GM18517 (cell line): ENCODE data around the gene TMEM184A.

ENCODE experiments used
- ATAC-seq: cut with Tn5 transposase; IDR thresholded peaks from one replicate; pipeline ENCODE4 v1.9.1; 2021; ENCODE audit warnings: mild to moderate bottlenecking, moderate library complexity; ENCODE audit not compliant: unreplicated experiment

The TMEM184A gene

GRCh38 chr7:1553512-1554210 lies 2.3 kb downstream of the TMEM184A start:
- no peak for ATAC-seq

- ATAC-seq: no peak
Measured at GRCh38 chr7:1552200-1552599, 3.8 kb downstream of the TMEM184A start.

GRCh38 chr7:1550846-1551155 lies 5.2 kb downstream of the TMEM184A start:
- ATAC-seq: no peak

GRCh38 chr7:1550005-1550845 lies 5.8 kb downstream of the TMEM184A start:
- ATAC-seq: no peak

- ATAC-seq: no peak
Measured at GRCh38 chr7:1549357-1550004, 6.5 kb downstream of the TMEM184A start.

GRCh38 chr7:1548944-1549343 lies 7.1 kb downstream of the TMEM184A start:
- ATAC-seq: no peak

GRCh38 chr7:1548438-1548831 lies 7.6 kb downstream of the TMEM184A start:
- no peak for ATAC-seq

- no peak for ATAC-seq
Measured at GRCh38 chr7:1547777-1548437, 8.1 kb downstream of the TMEM184A start.

GRCh38 chr7:1546909-1547776 lies 8.9 kb downstream of the TMEM184A start:
- ATAC-seq: no peak

- no peak for ATAC-seq
Measured at GRCh38 chr7:1546274-1546908, 9.6 kb downstream of the TMEM184A start.

GRCh38 chr7:1545417-1546246 lies 10.4 kb downstream of the TMEM184A start:
- ATAC-seq: no peak

- ATAC-seq: no peak
Measured at GRCh38 chr7:1544896-1545416, 11.0 kb downstream of the TMEM184A start.

- no peak for ATAC-seq
Measured at GRCh38 chr7:1544178-1544895, 11.7 kb downstream of the TMEM184A start.

- ATAC-seq: no peak
Measured at GRCh38 chr7:1543826-1544177, 12.2 kb downstream of the TMEM184A start.

- no peak for ATAC-seq
Measured at GRCh38 chr7:1542841-1543747, 12.9 kb downstream of the TMEM184A start.

- no peak for ATAC-seq
Measured at GRCh38 chr7:1542329-1542728, 13.7 kb downstream of the TMEM184A start.

- ATAC-seq: no peak
Measured at GRCh38 chr7:1541431-1542162, 14.4 kb downstream of the TMEM184A start.
